HG02763 (cell line): Measurements from ENCODE around the gene ZNF521.

Experiments
- ATAC-seq: cut with Tn5 transposase; IDR thresholded peaks from one replicate; pipeline ENCODE4 v1.9.1; 2021; ENCODE audit warnings: mild to moderate bottlenecking, moderate library complexity; ENCODE audit not compliant: unreplicated experiment

ZNF521 gene

DNA sequence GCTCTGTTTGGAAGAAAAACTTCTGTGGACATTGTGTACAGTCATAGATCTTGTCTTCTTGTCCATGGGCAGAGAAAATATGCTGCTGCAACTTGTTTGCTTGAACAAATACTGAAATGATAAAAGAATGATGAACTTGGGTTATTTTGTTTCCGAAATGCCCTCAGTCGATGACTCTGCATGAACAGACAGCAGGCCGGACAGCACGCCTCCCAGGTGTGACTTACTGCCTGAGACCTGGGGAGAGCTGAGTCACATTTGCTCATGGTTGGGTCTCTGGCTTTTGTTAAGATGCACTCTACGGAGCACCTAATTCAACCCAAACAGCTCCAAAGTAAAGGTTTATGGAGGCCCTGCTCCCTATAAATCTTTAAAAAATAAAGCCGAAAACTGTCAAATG, 262.5 kb downstream of the ZNF521 start:
- no peak for ATAC-seq

DNA sequence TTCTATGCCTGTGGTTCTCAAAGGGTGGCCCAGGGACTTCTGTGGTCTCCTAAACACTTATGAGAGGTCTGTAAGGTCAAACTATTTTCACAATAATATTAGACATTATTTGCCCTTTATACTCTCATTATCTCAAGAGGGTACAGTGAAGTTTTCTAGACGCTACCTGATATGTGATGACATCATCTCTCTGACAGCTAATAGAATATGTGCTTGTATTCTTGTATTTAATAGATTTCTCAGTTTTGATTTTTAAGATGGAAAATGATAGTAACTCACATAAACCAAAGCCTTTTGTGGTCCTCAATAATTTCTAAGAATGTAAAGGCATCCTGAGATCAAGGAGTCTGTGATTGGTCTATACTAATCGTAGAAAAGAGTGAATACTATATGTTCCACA, 265.1 kb downstream of the ZNF521 start:
- no peak for ATAC-seq

DNA sequence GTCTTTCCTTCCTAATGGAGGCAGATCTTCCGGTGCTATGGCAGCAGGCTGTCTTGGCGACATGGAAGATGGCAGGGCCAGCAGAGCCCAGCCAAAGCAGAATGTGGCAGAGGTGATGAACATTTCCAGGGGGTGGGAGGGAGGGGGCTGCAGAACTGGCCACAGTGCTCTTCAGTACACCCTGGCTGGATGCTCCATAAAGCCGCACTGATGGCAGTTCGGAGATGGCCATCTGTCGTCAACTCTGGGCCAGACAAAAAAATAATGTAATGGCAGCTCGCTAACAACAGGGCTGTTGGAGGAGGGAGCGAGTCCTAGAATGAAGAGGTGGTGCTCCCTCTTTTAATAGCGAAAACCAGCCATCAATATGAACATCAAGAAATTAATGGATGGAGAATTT, 271.0 kb downstream of the ZNF521 start:
- ATAC-seq, result no peak

DNA sequence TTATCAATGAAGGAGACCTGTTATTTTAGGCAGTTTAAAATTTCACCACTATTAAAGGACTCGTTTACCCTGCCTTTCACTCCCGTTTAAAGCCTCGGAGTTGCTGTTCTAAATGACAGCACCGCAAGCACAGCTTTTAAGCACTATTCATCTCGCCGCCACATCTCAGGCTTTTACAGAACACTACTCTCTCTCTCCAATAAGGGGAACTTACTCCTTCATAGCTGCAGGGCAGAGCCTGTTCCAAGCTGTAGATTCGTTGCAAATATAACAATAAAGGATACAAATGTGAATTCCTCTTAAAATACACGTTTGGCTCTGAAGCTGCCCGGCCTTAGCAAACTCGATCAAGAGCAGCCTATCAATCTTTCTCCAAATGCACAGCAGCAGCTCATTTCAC, 271.8 kb downstream of the ZNF521 start:
- ATAC-seq, result no peak

DNA sequence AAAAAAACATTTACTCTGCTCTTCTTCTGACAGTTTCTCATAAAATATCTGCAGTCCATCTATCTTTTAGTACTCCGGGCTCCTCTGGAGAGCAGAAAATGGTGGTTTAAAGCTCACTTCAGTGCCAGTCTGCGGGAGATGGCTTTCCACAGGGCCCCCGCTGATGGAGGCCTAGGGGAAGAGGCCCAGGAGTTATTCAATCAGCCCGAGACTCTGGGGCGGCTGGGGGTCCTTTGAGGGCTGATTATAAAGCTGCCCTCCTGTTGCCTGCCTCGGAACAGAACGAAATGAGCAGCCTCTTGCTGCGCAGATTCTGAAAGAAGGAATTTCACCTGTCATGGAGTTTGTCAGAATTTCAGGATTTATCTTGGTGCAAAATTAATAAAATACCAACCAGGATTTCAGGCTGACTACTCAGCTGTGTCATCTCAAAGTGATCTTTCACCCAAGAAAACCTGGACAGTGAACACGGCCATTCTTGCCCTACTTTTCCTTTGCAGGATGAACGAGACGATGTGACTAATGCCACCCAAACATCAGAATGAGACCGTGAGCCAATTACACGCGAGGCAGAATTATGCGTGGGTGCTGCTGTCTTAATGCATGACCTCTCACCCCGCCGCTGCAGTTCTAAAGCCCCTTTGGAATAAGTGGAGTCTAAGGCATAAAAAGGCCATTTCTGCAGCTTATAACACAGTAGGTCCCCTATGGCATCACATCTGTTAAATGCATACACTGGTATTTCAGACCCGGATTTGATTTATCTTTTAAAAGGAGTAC, 273.8 kb downstream of the ZNF521 start:
- no peak for ATAC-seq

DNA sequence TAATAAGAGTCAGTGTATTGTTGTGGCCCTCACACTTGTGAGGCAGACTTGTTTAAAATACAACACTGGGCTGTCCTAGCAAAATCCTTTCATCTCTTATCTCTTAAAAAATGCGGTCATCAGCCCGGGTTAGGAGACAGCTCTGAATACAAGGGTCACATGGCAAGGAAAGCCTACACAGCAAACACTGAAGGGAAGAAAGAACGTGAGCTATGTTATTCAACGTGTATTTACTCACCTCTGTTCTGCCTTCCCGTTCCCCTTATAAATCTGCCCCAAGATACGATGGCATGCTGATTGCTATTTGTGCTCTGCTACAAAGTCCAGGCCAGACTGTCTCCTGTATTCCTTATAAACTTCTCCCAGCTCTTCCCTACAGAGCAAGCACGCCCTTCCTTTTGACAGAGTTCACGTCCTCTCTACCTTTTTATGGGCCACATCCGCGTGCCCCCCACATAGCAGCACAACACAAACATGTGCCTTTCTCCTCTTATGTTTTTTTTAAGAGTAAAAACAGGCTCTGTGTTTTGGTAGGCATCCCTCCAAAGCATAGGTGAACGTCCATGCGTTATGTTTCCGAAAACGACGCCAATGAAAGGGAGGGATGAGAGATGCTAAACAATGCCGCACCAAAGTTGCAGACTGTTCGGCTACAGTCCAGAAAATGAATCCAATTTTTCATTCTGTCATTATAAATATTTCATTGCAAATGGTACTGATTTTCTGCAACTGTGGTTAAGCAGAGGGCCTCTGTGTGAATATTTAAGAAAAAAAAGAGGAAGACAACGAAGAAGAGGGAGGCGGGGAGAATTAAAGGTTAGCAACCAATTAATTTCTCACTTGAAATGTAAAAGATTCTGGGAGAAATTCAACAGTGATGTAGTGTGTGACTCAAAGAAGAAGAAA, 274.7 kb downstream of the ZNF521 start:
- ATAC-seq, result no peak

DNA sequence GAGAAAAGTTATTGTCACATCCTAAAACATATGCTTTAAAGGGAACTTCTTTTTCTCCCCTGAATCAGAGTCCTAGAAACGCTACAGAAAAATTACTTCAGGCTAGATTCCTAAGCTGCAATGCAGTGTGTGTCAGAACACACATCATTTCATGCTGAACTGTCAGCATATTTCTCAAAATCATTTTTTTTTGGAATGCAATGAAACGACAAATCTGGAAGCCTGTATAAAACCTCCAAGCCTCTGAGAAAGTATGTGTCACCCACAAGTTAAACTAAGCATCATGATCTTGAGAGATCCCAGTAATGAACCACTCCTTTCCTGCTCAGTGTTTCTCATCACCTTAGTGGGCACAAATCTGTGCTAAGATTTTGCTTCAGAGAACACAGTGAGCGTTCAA, 276.2 kb downstream of the ZNF521 start:
- no peak for ATAC-seq

DNA sequence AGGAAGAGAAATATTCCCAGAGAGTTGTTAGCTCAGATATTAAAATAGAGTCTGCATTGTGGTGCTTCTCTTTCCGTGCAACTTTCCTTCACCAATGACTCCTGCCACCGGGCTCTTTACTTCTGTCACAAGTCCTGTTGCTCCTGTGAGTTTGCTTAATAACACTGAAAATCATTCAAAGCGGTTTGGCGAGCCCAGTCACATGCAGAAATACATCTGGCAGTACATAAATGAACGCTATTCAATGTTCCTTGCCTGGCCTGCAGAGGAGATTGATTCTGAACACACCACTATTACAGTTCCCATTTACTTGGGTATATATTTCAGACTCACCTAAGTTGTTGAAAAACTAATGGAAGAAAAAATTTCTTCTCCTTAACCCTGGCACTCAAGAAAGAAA, 276.6 kb downstream of the ZNF521 start:
- no peak for ATAC-seq

DNA sequence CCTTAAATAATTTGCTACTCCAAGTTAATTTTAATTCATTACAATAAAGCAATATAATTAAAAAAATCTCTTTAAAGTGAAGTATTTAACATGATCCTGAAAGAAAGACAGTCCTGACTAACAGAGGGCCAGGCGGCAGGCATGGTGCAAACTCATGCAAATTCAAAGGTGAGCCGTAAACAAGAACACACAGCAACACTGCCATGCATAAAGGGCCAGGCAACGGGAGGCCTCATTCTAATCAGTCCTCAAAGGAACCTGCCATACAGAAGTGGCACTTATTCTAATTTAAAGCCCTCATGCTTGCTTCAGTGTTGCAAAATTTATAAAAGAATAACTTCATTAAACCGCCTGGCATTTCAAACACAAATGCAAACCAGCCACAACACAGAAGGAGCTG, 277.0 kb downstream of the ZNF521 start:
- no peak for ATAC-seq

DNA sequence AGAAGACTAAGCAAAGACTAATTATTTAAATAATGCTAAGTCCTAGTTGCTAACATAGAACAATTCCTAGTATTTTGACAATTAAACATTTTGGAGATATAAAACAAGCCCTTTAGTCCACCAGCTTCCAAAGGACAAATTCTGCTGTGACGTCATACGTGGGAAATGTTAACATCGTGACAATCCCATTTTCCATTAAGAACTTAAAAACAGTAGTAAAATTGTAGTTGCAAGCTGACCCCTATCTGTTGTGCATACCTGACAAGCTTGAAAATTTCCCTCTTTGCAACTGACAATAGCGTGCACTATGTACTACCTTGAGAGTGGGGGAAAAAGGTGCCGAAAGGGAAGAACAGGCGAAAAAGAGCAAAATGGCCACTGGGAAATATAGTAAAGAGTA, 279.8 kb downstream of the ZNF521 start:
- ATAC-seq, result no peak

DNA sequence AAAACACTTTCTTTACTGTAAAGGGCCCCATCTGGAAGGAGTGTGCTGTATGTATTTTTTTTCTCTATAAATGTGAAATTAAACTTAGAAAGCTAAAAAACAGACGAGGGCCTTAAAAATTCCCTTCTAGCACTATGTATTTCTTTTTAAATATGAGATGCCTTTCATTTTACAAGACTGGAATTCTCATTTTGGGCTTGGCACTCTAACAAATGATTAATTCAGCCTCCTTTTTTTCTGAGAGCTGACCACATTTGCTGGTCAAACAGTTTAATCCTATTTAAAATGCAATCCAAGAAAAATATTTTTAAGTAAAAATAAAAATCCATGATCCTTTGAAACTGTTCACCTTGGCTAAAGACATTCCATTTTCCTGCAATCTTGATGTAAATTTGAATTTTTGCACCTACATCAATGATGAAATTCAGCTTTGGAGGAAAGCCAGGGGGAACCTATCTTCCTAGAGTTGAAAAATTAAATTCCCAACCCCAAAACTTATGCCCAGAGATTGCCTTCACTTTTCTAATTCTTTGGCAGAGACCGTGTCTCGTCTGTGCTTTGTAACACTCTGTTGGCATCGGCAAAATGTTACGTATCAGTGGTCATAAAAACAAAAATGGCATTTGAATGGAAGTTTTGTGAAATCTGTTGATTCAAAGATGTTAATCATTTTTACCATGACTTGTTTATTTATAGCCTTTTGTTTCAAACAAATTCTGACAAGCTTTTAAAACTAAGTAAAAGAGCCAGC, 284.5 kb downstream of the ZNF521 start:
- ATAC-seq, result no peak

DNA sequence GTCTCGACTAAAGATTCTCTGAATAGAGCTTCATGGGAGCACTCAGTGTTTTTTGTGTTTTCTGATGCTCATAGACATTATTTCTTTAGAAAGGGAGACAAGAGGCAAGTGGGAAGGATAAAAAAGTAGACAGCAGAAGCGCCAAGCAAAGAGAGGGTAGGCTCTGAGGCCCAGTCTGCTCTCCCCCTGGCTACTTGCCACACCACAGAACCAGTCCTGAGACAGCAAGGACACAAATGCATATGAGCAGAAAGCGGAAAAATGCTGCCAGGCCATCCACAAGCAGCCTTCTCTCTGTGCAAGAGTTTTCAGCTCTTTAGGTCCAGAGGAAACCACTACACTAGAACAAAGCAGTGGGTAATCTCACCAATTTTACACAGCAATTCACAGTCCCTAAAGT, 285.4 kb downstream of the ZNF521 start:
- ATAC-seq, result no peak

DNA sequence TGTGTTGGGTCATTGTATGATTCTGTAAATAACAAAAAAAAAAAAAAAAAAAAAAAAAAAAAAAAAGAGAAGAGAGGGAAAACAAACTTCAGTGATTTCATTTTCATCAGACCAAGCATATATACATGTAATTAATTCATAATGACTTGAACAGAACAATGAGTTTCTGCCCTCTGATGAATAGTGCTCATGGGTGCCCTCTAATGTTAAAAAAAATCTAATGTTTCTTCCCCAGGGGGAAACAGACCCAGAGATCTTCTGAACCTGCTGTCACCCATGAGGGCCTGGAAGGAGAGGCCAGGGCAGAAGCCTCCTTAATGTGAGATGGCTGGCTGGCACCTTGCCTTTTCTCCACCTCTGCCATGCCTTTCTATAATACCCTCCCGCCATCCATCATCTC, 289.2 kb downstream of the ZNF521 start:
- no peak for ATAC-seq

DNA sequence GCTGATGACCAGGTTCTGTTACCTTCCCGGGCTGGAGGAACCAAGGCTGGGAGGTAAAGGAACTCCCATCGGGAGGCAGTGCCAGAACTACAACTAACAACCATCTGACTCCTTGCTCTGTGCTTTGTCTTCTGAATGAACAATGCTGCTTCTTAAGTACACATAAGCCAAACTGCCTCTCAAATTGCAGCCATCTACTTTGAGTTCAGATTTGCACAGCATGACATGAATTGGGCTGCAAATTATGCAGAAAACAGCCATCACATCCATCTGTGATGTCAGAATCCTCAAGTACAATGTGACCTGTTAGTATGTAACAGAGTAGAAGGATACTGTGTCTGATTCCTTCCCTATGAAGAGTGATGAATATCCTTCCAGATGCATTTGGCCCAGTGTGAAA, 290.6 kb downstream of the ZNF521 start:
- ATAC-seq, result no peak

DNA sequence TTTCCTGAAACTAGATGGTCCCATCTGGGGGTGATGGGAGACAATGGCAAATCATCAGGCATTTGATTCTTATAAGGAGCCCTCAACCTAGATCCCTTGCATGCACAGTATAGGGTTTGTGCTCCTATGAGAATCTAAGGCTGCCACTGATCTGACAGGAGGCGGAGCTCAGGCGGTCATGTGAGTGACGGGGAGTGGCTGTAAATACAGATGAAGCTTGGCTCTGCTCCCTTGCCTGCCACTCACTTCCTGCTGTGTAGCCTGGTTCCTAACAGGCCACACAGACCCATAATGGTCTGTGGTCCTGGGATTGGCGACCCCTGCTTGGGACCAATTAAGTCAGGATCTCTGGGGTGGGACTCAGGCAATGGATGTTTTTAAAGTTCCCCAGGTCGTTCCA, 293.4 kb downstream of the ZNF521 start:
- ATAC-seq, result no peak

DNA sequence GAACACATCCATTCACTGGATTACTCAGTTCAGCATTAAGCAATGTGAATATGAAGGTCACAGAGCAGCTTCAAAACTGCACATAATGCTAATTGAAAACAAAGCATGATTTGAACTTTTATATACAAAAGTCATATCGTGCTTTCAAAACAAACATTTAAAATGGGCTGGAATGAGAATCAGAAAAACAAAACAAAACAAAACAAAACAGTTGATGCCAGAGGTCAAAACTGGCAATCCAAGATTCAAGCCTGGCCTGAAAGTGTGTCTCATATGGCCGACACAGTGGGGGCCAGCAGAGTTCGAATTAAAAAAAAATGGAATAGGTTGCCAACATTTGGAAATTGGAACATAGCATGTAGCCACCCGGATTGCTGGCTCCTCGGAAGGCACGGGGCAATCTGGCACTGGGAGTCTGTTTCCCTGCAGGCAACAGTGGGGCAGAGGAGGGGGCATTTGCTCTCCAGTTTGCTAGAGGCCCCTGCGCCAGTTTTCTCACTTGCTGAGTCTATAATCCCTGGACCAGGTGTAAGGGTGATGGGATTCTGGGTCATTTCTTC, 294.4 kb downstream of the ZNF521 start:
- no peak for ATAC-seq

DNA sequence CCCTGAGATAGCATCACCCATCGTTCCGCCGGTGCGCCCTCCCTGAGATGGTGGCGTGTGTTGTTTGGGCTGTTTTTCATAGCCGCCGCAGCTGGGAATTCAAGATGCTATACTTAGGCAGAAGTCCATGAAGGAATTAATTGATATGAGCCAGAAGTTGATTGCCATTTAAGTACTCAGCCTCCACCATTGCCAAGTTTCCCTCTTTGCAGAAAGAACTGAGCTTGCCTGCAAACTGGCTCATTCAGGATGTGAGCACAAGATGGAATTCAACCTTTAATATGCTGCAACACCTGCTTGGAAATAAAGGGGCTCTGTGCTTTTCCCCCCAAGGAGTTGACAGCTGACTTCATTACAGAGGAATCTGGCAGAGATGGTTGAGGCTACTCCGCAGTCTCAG, 295.5 kb downstream of the ZNF521 start:
- no peak for ATAC-seq

DNA sequence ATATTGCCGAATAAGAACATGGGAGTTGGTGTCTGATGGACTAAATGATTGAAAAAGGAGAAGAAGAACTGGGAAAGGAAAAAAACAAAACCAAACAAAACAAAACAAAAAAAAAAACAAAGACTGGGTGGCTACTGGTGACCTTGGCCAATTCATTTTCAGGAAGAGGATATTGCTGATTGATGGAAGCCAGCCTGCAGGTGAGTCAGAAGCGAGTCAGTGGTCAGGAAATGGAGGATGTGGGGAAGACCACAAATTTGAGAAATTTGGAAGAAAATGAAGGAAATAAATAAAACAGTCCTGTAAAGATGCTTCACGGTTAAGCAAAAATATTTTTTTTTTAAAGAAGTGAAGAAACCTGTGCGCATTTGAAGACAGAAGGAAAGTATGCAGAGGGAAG, 296.9 kb downstream of the ZNF521 start:
- ATAC-seq, result no peak

DNA sequence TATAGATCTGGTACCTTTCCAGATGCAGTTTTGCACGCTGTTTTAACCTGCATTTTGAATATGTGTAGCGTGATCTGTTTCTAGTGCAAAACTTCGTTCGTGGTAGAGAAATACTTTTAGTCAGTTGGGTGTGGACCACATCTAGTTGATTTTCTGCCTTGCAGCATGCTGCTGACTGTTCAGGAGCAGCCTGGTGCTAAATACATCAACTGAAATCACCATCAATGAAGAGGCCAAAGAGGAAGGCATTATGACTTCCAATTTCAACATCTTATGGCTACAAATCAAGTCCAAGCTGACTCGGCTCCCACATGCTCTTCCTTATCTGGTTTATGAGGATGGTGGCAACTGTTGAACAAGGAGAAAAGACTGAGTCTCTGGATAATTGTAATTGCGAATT, 298.5 kb downstream of the ZNF521 start:
- ATAC-seq, result no peak

DNA sequence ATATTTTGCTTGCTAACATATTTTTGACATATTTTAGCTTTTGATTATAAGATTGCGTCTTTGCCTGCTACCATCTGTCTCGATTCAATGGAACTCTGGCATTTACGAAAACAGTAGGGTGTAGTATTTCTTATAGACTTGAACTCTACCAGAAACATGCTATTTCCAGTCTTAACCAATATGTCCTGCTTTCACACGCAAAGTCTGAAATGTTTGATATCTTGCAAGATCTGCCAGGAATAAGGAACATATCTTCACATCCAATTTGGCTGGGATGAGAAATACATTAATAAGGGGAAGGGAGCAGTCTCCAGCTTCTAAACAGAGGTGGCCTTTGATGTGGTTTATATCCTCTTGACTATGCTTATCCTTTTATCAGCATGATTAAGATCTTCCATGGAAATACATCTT, 299.4 kb downstream of the ZNF521 start:
- no peak for ATAC-seq

DNA sequence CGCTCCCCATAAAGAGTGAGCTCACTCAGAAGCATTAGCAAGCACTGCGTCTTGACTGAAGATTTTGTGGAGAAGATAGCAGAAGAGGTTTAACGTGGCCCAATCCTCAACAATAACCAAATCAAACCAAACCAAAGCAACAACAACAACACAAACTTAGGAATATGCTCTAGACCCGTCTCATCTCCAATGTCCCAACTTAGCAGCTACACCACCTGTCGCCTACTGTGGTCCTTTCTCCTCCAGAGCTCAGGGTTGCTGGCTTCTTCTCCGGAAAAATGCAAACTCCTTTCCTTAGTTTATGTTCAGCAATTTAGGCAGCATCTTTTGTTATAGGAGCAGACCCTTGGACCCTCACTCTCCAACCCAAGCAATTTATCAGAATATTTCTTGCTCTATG, 301.4 kb downstream of the ZNF521 start:
- ATAC-seq, result no peak
